GM18502 (cell line): ENCODE data around the gene KLK4.
"Not testable (repeated sequence)": the region's sequence is repeated elsewhere in the genome, so short reads cannot be mapped to it uniquely, and the experiment has no call there.

Experiments
- ATAC-seq: cut with Tn5 transposase; IDR thresholded peaks from one replicate; pipeline ENCODE4 v1.9.1; 2021; ENCODE audit warnings: mild to moderate bottlenecking; ENCODE audit not compliant: unreplicated experiment, poor library complexity

The KLK4 gene

DNA sequence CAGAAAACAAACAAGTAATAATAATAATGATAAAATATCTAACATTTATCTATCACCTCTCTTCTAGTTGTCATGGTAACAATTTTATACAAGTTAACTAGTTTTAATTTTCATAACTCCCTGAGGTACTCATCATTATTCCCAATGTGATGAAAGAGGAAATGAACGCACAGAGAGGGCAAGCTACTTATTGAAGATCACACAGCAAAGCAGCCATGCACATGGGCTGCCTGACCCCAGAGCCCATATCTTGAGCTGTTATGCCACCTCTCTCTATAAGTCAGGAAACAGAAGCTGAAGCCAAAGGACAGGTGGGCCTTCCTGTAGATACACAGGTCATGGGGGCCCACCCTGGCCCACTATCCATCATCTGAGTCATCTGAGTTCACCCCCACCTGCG lies 4.9 kb upstream of the KLK4 start:
- no peak for ATAC-seq

DNA sequence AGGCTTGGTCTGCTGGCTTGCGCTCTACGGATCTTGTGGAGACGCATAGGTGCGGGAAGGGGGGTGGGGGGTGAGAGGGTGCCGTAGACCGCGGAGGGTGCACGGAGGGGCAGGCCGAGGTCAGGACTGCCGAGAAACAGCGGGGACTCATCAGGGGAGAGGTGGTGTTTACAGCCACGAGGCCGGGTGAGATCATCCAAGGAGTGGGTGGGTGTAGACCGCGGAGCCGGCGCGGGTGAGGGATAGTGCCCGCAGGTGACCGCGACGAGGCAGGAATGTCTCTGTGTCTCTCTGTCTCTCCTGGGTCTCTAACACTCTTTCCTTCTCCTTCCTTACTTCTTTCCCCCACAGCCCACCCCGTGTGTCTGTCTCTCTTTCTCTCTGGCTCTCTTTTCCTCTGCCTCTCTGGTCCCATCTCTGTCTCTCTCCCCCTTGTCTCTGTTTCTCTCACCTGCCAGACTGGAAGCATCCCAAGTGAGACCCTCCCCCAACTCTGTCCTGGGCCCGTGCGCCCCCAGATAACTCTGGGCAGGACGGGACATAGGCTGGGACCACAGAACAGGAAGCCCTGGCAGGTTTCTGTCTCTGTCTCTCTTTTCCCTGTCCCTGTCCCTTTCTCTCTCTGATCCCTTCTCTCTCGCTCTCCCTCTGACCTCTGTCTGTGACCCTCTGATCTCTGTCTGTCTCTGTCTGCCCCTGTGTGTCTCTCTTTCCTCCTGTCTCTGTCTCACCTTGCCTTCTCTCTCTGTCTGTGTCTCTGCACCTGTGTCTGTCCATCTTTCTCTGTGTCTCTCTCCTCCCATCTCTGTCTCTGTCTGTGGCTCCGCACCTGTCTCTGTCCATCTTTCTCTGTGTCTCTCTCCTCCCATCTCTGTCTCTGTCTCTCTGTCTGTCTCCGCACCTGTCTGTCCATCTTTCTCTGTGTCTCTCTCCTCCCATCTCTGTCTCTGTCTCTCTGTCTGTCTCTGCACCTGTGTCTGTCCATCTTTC lies 1.8 kb upstream of the KLK4 start:
- no peak for ATAC-seq

DNA sequence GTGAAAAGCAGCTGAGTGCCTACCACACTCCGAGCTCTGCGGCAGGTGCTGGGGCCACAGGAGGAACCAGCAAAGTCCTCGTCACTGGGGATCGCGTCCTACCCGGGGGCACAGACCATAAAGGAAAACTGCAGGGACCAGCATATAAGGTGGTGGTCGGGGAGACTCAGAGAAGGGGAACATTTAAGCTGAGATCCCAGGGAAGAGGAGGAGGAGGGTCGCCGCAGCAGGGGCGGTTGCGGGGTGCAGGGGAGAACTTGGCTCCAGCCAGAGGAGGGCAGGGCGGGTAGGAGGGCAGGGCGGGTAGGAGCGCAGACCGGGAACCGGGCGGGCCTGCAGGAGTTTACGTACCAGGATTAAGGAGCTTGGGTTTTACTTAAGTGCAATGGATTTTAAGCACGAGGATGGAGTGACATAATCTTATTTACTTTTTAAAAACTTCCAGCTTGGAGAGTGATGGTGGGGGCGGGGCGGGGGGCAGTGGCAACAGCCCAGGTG lies 956 bp upstream of the KLK4 start:
- ATAC-seq: no peak

DNA sequence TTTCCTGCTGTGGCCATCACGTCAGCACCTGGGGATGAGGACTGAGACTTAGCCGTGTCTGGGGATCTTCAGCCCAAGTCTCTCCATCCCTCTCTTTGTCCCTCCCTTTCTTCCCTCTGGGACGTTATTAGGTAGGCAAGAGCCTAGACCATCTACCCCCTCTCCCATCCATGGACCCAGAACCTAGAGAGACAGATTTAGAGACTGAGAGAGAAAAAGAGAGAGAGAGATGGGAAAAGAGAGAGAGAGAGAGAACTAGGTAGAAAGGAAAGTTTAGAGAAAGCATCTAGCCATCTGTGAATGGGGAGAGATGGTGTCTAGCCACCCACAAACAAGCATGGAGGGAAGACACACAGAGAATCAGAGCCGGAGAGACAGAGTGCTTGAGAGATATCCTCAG lies 473 bp downstream of the KLK4 start:
- ATAC-seq: no peak

DNA sequence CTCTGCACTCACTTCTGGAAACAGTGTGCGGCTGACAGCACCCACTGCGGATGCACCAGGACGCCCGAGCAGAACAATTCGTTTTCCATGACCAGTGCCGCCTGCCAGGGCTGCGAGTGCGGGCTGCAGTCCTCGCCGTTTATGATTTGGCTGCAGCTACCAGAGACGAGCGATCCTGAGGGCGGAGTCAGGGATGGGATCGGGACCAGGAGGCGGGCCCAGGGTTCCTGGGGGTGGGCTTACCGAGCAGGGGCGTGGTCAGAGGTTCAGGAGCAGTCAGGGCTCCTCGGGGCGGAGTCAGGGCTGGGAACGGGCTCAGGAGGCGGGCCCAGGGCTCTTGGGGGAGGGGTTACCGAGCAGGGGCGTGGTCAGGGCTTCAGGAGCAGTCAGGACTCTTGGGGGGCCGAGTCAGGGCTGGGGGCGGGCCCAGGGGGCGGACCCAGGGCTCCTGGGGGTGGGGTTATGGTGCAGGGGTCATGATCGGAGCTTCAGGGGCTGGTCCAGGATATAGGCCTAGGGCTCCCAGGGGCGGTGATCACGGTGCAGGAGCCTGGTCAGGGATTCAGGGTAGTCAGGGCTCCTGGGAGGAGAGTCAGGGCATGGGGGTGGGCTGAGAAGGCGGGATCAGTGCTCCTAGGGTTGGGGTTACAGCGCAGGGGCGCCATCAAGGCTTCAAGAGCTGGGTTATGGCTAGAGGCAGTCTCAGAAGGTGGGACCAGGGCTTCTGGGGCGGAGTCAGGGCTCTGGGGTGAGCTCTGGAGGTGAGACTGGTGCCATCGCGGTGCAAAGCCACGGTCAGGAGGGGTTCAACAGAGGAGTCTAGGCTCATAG lies 1.7 kb downstream of the KLK4 start:
- no peak for ATAC-seq

DNA sequence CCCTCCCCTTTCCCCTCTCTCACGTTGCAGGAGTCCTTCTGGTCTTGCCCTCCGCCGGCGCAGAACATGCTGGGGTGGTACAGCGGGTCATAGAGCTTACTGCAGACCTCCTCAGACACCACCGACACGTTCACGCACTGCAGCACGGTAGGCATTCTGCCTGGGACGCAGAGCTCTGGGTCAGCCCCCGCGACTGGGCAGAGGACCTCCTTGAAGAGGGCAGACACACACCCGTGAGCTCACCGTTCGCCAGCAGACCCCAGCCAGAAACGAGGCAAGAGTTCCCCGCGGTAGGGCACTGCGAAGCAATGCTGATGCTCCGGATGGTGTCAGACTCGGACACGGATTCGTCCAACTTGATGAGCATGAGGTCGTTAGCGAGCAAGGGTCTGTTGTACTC lies 2.9 kb downstream of the KLK4 start:
- ATAC-seq: no peak

DNA sequence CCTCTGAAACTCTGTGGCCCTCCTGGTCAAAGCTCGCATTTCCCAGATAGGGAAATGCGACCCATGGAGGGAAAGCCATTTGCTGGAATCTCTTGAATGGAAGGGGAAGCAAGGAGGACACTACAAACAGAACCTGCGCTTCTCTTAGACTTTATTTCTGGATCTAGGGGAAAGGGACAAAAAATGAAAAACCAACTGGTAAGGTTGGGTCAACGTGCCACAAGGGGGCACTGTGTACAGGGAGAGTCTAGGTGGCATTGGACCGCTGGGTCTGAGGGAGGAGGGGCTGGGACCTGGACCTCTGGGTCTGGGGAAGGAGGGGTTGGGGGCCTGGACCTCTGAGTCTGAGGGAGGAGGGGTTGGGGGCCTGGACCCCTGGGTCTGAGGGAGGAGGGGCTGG lies 5.0 kb downstream of the KLK4 start:
- no peak for ATAC-seq

DNA sequence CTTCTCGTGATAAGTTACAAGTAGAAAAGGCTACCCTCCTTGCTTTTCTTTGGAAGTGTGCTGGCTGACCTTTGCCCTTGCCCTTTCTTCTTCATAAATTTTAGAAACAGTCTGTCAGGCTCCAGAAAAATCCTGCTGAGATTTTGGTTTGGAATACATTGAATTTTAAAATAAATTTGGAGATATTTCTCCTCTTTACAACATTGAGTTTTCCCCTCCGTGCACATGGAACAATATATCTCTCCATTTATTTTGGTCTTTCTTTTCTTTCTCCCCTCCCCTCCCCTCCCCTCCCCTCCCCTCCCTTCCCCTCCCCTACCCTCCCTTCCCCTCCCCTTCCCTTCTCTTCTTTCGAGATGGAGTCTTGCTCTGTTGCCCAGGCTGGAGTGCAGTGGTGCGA lies 8.6 kb downstream of the KLK4 start:
- no peak for ATAC-seq

DNA sequence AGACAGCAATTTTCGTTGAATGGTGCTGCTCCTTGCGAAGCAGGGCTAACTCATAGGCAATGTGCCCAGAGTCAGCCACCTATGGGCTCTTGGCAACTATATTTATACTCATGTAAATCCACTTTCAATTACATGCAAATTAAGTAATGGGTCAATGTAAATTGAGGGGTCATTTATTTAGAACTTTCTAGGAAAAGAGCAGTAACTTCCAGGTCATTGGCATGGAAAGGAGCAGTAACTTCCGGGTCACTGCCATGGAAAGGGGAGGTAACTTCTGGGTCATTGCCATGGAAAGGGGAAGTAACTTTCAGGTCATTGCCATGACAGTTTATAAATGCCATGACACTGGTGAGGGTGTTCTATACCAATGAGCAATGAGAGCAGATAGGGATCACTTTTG lies 11.6 kb downstream of the KLK4 start:
- no peak for ATAC-seq

DNA sequence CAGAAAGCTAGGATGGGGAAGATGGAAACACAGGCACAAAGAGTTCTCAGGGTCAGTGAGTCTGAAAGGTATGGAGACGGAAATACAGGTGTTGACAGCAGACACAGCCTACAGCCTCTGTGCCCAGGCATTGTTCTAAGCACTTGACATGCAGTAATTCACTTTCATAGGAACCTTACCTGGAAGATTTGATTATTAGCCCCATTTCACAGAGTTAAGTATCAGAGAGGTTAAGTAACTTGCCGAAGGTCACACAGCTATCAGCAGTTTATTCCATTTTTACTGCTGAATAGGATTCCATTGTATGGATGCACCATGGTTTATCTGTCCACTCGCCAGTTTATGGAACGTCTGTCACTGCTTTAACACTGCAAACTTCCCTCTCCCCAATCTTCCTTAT lies 13.2 kb downstream of the KLK4 start:
- no peak for ATAC-seq

DNA sequence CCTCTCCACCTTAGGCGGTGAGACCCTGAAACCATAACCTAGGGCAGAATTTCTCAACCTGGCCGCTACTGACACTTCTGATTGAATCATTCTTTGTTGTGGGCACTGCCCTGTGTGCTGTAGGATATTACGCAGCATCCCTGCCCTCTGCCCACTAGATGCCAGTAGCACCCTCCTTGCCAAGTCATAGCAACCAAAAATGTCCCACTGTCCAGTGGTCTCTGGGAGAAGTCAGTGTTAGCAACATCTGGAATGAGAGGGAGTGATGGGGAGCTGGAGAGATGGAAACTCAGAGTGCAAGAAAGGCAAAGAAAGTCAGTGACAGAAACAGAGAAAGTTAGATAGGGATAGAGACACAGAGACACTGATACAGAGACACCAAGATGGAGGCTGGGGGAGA lies 13.6 kb downstream of the KLK4 start:
- no peak for ATAC-seq

DNA sequence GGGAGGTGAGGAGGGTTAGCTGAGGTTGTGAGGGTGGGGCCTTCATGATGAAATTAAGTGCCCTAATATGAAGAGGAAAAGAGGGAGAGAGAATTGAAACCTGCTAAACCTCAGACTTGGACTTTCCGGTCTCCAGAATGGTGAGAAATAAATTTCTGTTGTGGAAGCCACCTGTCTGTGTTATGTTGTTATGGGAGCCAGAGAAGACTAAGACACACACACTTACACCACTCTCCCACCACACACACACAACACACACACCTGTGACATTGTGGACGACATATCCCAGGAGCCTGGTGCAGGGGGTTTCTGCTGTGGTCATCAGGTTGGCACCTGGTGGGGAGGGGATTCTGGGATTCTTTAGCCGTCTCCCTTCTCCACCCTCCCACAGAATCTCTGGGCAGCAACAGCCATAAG lies 14.0 kb downstream of the KLK4 start:
- ATAC-seq: peak; percentile 26

DNA sequence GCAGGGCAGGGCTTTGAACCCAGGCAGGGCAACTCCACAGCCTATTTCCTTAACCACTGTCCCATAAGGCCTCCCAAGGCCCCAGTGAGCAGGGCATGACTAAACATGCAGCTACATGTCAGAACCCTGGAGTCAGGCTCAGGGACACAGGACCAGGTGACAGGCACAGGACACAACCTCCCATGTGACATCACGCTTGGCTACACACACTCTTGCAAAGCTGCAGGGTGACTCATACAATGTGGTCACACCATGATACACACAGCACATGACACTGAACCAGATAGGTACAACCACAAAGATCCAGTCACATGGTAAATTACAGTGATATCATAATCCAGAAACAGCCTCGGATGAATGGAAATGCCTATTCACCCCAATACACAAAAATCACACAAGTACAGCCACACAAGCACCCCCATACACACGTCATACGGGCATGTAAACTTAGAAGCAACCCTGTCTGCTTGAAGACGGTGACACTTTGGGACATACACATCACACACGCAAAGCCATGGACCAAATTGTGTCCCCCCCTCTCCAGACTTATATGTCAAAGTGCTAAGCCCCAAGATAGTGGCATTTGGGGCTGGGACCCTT lies 14.5 kb downstream of the KLK4 start:
- peak; percentile 84 for ATAC-seq

DNA sequence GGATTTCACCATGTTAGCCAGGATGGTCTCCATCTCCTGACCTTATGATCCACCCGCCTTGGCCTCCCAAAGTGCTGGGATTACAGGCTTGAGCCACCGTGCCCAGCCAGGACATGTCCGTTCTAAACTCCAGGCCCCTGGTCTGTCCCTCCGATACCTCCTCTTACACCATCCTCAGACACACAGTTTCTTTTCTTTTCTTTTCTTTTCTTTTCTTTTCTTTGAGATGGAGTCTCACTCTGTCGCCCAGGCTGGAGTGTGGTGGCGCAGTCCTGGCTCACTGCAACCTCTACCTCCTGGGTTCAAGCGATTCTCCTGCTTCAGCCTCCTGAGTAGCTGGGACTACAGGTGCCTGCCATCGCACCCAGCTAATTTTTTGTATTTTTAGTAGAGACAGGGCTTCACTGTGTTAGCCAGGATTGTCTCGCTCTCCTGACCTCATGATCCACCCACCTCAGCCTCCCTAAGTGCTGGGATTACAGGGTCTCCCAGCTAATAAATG lies 15.1 kb downstream of the KLK4 start:
- not testable (repeated sequence) for ATAC-seq

DNA sequence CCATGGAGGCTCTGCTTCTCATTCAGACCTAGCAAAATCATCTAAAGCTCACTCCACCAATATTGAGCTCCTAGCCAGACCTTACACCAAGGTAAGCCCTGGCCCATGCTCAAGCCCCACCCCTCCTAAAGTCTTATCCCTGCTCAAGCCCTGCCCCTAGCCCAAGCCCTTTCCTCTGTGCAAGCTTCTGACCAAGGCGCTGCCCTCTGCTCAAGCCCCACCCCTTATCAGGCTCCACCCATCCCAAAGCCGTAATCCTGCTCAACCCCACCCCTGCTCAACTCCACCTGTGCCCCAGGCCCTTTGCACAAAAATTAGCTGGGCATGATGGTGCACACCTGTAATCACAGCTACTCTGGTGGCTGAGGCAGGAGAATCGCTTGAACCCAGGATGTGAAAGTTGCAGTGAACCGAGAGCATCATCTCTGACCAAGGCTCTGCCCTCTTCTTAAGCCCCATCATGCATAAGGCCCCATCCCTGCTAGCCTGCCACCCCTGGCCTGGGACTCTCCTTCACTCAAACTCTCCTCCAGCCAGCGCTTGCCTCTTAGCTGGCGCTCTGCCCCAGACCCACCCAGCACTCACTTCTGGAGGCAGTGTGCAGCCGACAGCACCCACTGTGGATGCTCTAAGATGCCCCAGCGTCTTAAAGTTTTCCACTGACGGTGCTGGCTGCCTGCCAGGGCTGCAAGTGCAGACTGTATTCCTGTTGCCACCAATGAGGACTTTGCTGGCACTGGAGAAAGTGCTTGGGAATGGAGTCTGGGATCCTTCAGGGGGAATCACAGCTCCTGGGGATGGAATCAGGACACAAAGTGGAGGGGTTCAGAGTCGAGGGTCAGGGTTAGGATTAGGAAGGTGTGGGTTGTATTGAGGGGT lies 16.5 kb downstream of the KLK4 start:
- no peak for ATAC-seq

DNA sequence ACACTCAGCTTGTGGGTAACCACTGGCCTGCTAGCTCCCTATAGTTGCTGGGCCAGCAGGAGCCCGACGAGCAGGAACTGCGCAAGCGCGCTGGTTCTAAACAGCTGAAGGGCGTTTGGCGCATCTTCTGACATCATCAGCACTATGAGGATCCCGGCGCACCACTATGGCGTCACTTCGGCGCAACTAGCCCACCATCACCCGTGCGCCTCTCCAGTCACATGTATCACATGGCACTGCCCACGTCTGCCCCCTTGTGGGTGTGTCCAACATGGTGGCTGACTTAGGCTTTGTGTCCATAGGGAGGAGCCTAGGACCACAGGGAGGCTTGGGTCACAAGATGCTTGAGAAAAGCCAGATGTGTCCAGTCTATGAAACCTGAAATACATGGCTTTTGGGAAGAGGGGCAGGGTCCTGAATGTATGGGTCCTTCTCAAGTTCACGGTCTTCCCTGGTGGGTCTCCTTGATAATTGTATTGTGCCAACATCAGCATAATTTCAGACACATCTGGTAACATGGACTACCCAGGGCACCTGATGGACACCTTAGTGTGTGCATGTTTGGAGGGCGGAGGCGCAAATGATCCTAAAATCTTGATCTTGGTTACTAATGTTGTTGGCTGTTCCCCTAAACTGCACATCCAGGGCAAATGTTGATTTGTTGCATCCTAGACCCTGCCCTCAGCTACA lies 18.0 kb downstream of the KLK4 start:
- ATAC-seq: no peak

DNA sequence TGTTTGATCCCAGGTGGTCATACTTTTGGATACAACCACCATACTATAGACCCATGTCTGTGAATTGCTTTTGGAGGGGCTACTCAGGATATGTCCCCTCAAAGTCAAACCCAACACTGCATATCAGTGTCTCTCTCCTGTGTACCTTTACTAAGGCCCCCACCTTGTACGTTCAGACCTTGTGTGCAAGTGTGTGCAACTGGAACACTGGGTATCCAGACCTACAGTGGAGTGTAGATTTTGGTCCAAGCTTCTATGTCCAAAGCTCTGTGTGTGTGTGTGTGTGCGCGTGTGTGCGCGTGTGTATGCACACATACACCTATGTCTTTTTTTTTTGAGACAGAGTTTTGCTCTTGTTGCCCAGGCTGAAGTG lies 20.0 kb downstream of the KLK4 start:
- ATAC-seq: no peak

DNA sequence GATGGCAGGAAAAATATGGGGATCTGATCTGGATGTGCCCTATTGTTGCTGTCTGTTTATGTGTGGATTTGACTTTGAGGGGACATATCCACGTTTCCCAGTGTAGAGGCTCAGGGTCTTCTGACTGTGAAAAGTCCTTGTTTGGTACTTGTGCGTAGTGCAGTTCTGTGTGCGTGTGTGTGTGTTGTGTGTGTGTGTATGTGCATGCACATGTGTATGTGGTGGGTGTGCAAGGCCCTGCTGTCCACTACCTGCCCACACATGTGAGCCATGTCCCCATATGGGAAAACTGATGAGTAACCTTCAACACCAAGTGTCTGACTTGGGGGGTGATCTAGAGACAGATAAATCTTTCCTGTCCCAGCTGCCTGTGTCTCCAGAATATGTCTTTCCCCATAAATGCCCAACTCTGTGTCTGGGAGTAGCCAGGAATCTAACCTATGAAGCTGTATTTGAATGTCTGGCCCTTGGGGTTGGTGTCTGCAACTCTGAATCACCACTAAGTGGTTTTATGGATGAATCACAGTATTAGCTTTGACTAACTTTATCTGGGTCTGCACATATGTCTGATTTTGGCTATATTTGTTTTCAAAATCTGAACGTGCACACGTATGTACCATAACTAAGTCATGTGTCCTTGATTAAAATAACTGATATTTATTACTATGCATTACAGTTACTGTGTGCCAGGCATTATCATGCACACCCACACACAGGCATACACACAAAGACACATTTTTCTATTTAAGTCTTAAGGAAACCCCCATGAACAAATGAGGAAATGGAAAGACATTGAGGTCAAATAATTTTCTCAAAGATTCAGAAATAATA lies 20.6 kb downstream of the KLK4 start:
- no peak for ATAC-seq
